Erythroblast (primary cell): ENCODE measurements around the gene HS6ST2.

Experiments
- GATA1 ChIP-seq: IDR thresholded peaks from 2 replicates; pipeline ENCODE4 v1.6.1; 2011; ENCODE audit warnings: low read depth, mild to moderate bottlenecking, control low read depth, low read length, moderate library complexity
- POLR2A ChIP-seq: IDR thresholded peaks from 2 replicates; pipeline ENCODE4 v1.6.1; 2011; ENCODE audit warnings: mild to moderate bottlenecking, low read length

DNA sequence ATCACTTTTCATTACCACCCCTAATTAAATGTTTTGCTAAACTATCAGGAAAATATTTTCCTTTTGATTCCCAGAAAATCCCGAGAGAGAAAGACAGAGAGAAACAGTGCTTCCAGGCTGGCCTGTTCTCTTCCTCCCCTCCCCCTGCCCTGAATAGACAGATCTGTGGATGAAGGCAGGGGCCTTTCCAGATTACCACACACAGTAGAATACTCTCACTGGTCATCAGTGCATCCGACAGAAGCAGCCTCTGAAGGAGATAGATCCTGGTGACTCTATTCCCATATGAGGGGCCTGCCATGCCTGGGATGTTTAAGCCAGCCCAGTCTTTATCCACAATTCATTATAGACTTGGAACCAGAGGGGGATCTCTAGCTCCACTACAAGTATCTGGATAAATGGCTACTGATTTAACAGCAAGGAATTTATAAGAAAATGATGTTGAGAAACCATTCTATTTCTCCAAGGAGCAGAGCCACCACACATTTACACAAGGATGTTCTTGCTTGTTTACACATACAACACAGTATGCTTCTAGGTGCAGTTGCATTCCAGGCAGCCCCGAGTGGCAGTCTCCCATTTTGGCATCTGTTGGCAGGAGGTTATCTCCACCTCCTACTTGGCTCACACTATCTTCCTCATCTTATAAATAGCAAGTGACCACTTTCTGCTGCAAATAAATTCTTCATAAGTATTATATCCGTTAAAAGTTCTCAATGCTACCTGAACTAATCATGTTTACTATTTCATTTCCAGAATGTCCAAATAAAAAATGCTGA, 115.8 kb downstream of the HS6ST2 start:
- no peak for TF ChIP-seq GATA1
- no peak for TF ChIP-seq POLR2A
